ENCODE data around the gene ADCY10. TPM values are rescaled to one million over a fixed set of nuclear protein-coding genes. Genes with fewer than 3 reads are reported as not detected.
"Not testable (repeated sequence)": the region's sequence is repeated elsewhere in the genome, so short reads cannot be mapped to it uniquely, and the experiment has no call there.

Gene ADCY10
- total RNA-seq, 1 experiment from 2014 or later: 0.20 TPM

GRCh38 chr1:167863921-167864279, 50.0 kb downstream of the ADCY10 start:
- H3K4me2 ChIP-seq (ENCODE audit: insufficient read depth, insufficient read length, low read length): no peak overlapping the region
- no peaks in the 10 kb centered on the region for H3K27me3 ChIP-seq (ENCODE audit: insufficient read depth, low read length)
- no peak overlapping the region for H3K9ac ChIP-seq (ENCODE audit: extremely low read depth, insufficient read length, low read length)
- no peak overlapping the region for H2BK120ac ChIP-seq (ENCODE audit: low read depth, low read length, poor library complexity, severe bottlenecking)
- no peak overlapping the region for H3K18ac ChIP-seq (ENCODE audit: insufficient read length, low read depth, low read length)
- Mint-ChIP-seq H3K36me3 (ENCODE audit: insufficient read depth in 1 of 3, low read depth in 3 of 3) (peaks cover 2 to 20% (median 9%) of the 10 kb centered on the region in 3 experiments), H3K4me1 (peaks cover 33 to 35% of the 10 kb centered on the region in 2 experiments), H3K27me3 (ENCODE audit: low read depth) (peaks cover 5% of the 10 kb centered on the region), H3K9me3 (peaks cover 12 to 14% of the 10 kb centered on the region in 2 experiments; a peak in 4 of 5 replicates), H3K27ac (no peak overlapping the region), H3K4me3 (no peak overlapping the region)
- no peak overlapping the region for H3K56ac ChIP-seq (ENCODE audit: insufficient read length, low read depth, low read length)
- no peak overlapping the region for H4K91ac ChIP-seq (ENCODE audit: insufficient read length, low read depth, low read length)
- TF ChIP-seq, protein P1, sequence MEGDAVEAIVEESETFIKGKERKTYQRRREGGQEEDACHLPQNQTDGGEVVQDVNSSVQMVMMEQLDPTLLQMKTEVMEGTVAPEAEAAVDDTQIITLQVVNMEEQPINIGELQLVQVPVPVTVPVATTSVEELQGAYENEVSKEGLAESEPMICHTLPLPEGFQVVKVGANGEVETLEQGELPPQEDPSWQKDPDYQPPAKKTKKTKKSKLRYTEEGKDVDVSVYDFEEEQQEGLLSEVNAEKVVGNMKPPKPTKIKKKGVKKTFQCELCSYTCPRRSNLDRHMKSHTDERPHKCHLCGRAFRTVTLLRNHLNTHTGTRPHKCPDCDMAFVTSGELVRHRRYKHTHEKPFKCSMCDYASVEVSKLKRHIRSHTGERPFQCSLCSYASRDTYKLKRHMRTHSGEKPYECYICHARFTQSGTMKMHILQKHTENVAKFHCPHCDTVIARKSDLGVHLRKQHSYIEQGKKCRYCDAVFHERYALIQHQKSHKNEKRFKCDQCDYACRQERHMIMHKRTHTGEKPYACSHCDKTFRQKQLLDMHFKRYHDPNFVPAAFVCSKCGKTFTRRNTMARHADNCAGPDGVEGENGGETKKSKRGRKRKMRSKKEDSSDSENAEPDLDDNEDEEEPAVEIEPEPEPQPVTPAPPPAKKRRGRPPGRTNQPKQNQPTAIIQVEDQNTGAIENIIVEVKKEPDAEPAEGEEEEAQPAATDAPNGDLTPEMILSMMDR (conservative IDR thresholded peaks at IDR 0.05): no peak
- H3K23me2 ChIP-seq (ENCODE audit: insufficient read length, low read depth, low read length, poor library complexity, severe bottlenecking): no peaks in the 10 kb centered on the region
- no peak overlapping the region for H4K8ac ChIP-seq (replicated peaks; ENCODE audit: insufficient read length, low read depth, low read length)
- no peak overlapping the region for H4K5ac ChIP-seq (ENCODE audit: insufficient read length, low read depth, low read length)
- H3K4me1 ChIP-seq (ENCODE audit: insufficient read depth, low read length): no peaks in the 10 kb centered on the region; the same call in 1 of the 2 replicates
- H2AK5ac ChIP-seq (ENCODE audit: insufficient read length, low read length): no peak overlapping the region
- no peak overlapping the region for H3K14ac ChIP-seq (ENCODE audit: insufficient read depth, low read length)
- H4K20me1 ChIP-seq (ENCODE audit: control insufficient read depth, insufficient read depth, insufficient read length): no peaks in the 10 kb centered on the region
- no peak overlapping the region for H3K4ac ChIP-seq (ENCODE audit: low read depth, low read length)
- H3K79me2 ChIP-seq (ENCODE audit: insufficient read depth, low read length): no peaks in the 10 kb centered on the region
- no peak overlapping the region for H3T11ph ChIP-seq (ENCODE audit: low read length)
- no peak overlapping the region for H2BK20ac ChIP-seq (ENCODE audit: low read depth, low read length, poor library complexity, severe bottlenecking)
- no peak overlapping the region for H3K23ac ChIP-seq (ENCODE audit: insufficient read length, low read depth, low read length)
- H3K9me3 ChIP-seq (ENCODE audit: control insufficient read depth, low read depth, low read length): no peaks in the 10 kb centered on the region
- no peak for DNase-seq
- no peak overlapping the region for H2BK15ac ChIP-seq (ENCODE audit: low read depth, low read length)
- H3K79me1 ChIP-seq (ENCODE audit: insufficient read depth, low read depth, low read length, poor library complexity, severe bottlenecking): no peaks in the 10 kb centered on the region
- H2BK5ac ChIP-seq (ENCODE audit: insufficient read length, low read length): no peak overlapping the region
- WGBS (ENCODE audit: extremely low coverage, insufficient read length, low lambda C conversion rate): no CpG with 5 or more reads among the region's 5 CpGs
- no peak overlapping the region for H3K27ac ChIP-seq (ENCODE audit: insufficient read length, low read depth, low read length)
- H2BK12ac ChIP-seq (ENCODE audit: insufficient read length, low read depth, low read length): no peak overlapping the region
- no peak overlapping the region for H2AFZ ChIP-seq (ENCODE audit: low read length)

DNA sequence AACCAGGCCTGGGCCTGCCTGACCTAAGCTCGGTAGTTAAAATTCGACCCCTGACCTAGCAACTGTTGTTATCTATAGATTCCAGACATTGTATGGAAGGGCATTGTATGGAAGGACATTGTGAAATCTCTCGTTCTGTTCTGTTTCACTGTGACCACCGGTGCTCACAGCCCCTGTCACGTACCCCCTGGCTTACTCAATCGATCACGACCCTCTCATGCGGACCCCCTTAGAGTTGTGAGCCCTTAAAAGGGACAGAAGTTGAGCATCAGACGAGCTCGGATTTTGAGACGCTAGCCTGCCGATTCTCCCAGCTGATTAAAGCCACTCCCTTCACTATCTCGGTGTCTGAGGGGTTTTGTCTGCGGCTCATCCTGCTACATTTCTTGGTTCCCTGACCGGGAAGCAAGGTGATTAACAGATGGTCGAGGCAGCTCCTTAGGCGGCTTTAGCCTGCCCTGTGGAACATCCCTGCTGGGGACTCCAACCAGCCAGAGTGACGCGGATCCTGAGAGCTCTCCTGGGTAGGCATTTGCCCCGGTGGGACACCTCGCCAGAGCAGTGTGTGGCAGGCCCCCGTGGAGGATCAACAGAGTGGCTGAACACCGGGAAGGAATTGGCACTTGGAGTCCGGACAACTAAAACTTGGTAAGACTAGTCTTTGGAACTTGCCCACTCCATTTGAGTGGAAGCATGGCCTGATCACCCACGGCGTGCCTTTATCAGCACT, 50.6 kb downstream of the ADCY10 start:
- not testable (repeated sequence) for H3K18ac ChIP-seq (ENCODE audit: insufficient read length, low read depth, low read length); H2BK120ac ChIP-seq (ENCODE audit: low read depth, low read length, poor library complexity, severe bottlenecking); H3K27me3 ChIP-seq (ENCODE audit: insufficient read depth, low read length); H3K9ac ChIP-seq (ENCODE audit: extremely low read depth, insufficient read length, low read length); H3K79me2 ChIP-seq (ENCODE audit: insufficient read depth, low read length); H3K14ac ChIP-seq (ENCODE audit: insufficient read depth, low read length); H2BK15ac ChIP-seq (ENCODE audit: low read depth, low read length); H3K27ac ChIP-seq (ENCODE audit: insufficient read length, low read depth, low read length); H4K5ac ChIP-seq (ENCODE audit: insufficient read length, low read depth, low read length); H4K20me1 ChIP-seq (ENCODE audit: control insufficient read depth, insufficient read depth, insufficient read length); H4K8ac ChIP-seq (replicated peaks; ENCODE audit: insufficient read length, low read depth, low read length); H3T11ph ChIP-seq (ENCODE audit: low read length); H4K91ac ChIP-seq (ENCODE audit: insufficient read length, low read depth, low read length); H3K23me2 ChIP-seq (ENCODE audit: insufficient read length, low read depth, low read length, poor library complexity, severe bottlenecking); H3K4ac ChIP-seq (ENCODE audit: low read depth, low read length); H3K56ac ChIP-seq (ENCODE audit: insufficient read length, low read depth, low read length); H3K79me1 ChIP-seq (ENCODE audit: insufficient read depth, low read depth, low read length, poor library complexity, severe bottlenecking); H3K4me3 Mint-ChIP-seq; H2BK20ac ChIP-seq (ENCODE audit: low read depth, low read length, poor library complexity, severe bottlenecking); H2AK5ac ChIP-seq (ENCODE audit: insufficient read length, low read length); H3K23ac ChIP-seq (ENCODE audit: insufficient read length, low read depth, low read length); H3K4me2 ChIP-seq (ENCODE audit: insufficient read depth, insufficient read length, low read length); H3K4me1 ChIP-seq (ENCODE audit: insufficient read depth, low read length); H3K9me3 ChIP-seq (ENCODE audit: control insufficient read depth, low read depth, low read length); H2BK12ac ChIP-seq (ENCODE audit: insufficient read length, low read depth, low read length); DNase-seq; H2AFZ ChIP-seq (ENCODE audit: low read length); H2BK5ac ChIP-seq (ENCODE audit: insufficient read length, low read length); H3K27me3 Mint-ChIP-seq (ENCODE audit: low read depth)
- H3K9me3 Mint-ChIP-seq: peaks cover 12 to 14% of the 10 kb centered on the region in 2 experiments; a peak in 4 of 5 replicates
- H3K4me1 Mint-ChIP-seq: peaks cover 33 to 35% of the 10 kb centered on the region in 2 experiments
- whole genome bisulfite sequencing (ENCODE audit: extremely low coverage, insufficient read length, low lambda C conversion rate): no CpG with 5 or more reads among the region's 26 CpGs
- H3K27ac Mint-ChIP-seq: peak overlapping the region in 1 of 3 experiments; percentile 40; a peak in 1 of 7 replicates
- peaks cover 2 to 20% (median 9%) of the 10 kb centered on the region in 3 experiments for H3K36me3 Mint-ChIP-seq (ENCODE audit: insufficient read depth in 1 of 3, low read depth in 3 of 3)

Data from H9 (cell line).